Colonic mucosa (tissue), 4 donors: ENCODE data around the gene ENPP4. TPM values are rescaled to one million over a fixed set of nuclear protein-coding genes. Genes with fewer than 3 reads are reported as not detected.
A peak's percentile ranks its signal among the peaks of the same experiment; 100 is the strongest.

Experiments
- DNase-seq: peaks from one replicate; pipeline ENCODE4 v3.0.0-alpha.2; 2020
- H3K27ac ChIP-seq: fragments of 200-600 bp; one replicate; pipeline ENCODE4 v1.8.0; 2021
- H3K27me3 ChIP-seq: fragments of 200-600 bp; one replicate; pipeline ENCODE4 v1.8.0; 2021
- H3K36me3 ChIP-seq: fragments of 200-600 bp; one replicate; pipeline ENCODE4 v1.8.0; 2021
- H3K4me1 ChIP-seq: fragments of 200-600 bp; one replicate; pipeline ENCODE4 v1.8.0; 2021; ENCODE audit warnings: mild to moderate bottlenecking
- H3K4me3 ChIP-seq: fragments of 200-600 bp; one replicate; pipeline ENCODE4 v1.8.0; 2021
- H3K9ac ChIP-seq, 2 donors: one replicate each; pipeline ENCODE4 v1.7.0; 2013; ENCODE audit warnings: control low read depth in 2 of 2, low read depth in 2 of 2, low read length in 2 of 2
- H3K9me3 ChIP-seq: fragments of 200-600 bp; one replicate; pipeline ENCODE4 v1.8.0; 2021
- CTCF ChIP-seq: fragments of 200-600 bp; IDR thresholded peaks from one replicate; pipeline ENCODE4 v1.8.0; 2022; ENCODE audit warnings: antibody characterized with exemption, mild to moderate bottlenecking
- intact Hi-C: fragments of 100-400 bp; cut with DNase I; formaldehyde crosslinking; loops from one replicate; pipeline ENCODE4 v1.14.1; 2022
- total RNA-seq, 2 donors: library from RNA; stranded (reverse); fragmentation: NEBNext Ultra II Directional in 1 of 2; extraction: Animal tissue kit (Norgen Biotek cat#: 25700) in 1 of 2; gene quantifications; one replicate each; pipeline ENCODE4 v1.2.1, GENCODE V29; 2021
- donor health status: healthy.
- donor health status: DM: no; HTN: no; CAD: no.
- donor health status: DM: no; HTN: no; CAD: no.

ENPP4 gene
- total RNA-seq, 2 donors from 2014 or later: 14.2 to 28.4 TPM

- Histone ChIP-seq H3K36me3 (no peaks in the 10 kb centered on the region), H3K27me3 (no peaks in the 10 kb centered on the region), H3K9me3 (no peaks in the 10 kb centered on the region), H3K4me3 (peak within 1 kb of the TSS; percentile 77), H3K27ac (no peak within 1 kb of the TSS), H3K9ac (peak within 1 kb of the TSS; percentile 69 to 77), H3K4me1 (no peaks in the 10 kb centered on the region)
- intact Hi-C loops: no loop called here
- DNase-seq: peak; percentile 96
- TF ChIP-seq CTCF: no peak
Measured at GRCh38 chr6:46170357-46171289, 40.8 kb downstream of the ENPP4 start, which contains the start of gene ENPP5. TSS of gene ENPP5 (minus strand) at chr6:46170980. CDS start at chr6:46168262, 2,718 bp downstream.

GRCh38 chr6:46172176-46172575 is 42.4 kb downstream of the ENPP4 start:
- no peaks in the 10 kb centered on the region for H3K4me1 ChIP-seq
- no peaks in the 10 kb centered on the region for H3K9me3 ChIP-seq
- no peaks in the 10 kb centered on the region for H3K36me3 ChIP-seq
- TF ChIP-seq CTCF: no peak
- H3K27ac ChIP-seq: no peak overlapping the region
- intact Hi-C loops: no loop called here
- H3K9ac ChIP-seq: no peak overlapping the region
- H3K4me3 ChIP-seq: no peak overlapping the region
- DNase-seq: no peak
- H3K27me3 ChIP-seq: no peaks in the 10 kb centered on the region

DNA sequence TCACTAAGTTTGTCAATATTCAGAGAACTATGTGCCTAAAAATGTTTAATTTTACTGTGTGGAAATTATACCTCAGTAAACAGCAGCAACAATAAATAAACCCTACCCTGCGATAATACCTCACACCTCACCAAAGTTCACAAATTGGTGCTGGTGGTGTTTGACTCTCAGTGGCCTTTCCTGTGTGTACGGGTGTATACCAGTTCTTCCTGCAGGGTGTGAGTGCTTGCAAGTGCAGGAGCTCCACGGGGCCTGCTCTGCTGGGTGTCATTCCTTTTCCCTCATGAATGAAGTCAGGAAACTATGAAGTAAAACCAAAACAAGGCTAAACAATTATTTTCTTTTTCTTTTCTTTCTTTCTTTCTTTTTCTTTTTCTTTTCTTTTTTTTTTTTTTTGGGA is 45.1 kb downstream of the ENPP4 start:
- TF ChIP-seq CTCF: no peak
- Histone ChIP-seq H3K9ac (no peak overlapping the region), H3K27me3 (no peaks in the 10 kb centered on the region), H3K36me3 (no peaks in the 10 kb centered on the region), H3K4me3 (no peak overlapping the region), H3K4me1 (no peaks in the 10 kb centered on the region), H3K9me3 (no peaks in the 10 kb centered on the region), H3K27ac (no peak overlapping the region)
- DNase-seq: no peak
- intact Hi-C loops: no loop called here

GRCh38 chr6:46175446-46175845 is 45.7 kb downstream of the ENPP4 start:
- Histone ChIP-seq H3K4me3 (no peak overlapping the region), H3K4me1 (no peaks in the 10 kb centered on the region), H3K27ac (no peak overlapping the region), H3K9ac (no peak overlapping the region), H3K27me3 (no peaks in the 10 kb centered on the region), H3K9me3 (no peaks in the 10 kb centered on the region), H3K36me3 (no peaks in the 10 kb centered on the region)
- DNase-seq: no peak
- TF ChIP-seq CTCF: no peak
- intact Hi-C loops: no loop called here

DNA sequence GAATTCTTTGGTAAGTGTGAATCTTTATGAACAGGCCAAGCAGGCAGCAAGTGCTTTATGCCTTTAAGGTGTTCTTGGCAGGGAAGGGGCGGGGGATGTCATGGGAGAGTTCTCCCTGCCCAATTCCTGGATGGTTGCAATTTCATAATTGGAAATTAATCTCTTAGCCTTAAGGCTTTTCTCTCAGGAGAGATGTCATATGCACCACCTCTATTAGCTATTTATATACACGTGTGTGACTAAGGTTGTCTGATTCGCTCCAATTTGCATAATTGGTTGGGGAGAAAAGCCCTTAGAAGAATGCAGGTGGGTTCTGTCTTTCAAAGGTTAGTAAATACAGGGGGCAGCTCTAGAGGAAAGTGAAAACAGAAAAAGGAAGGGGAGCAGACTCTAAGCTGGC is 46.2 kb downstream of the ENPP4 start:
- Histone ChIP-seq H3K27ac (no peak overlapping the region), H3K9ac (no peak overlapping the region), H3K9me3 (no peaks in the 10 kb centered on the region), H3K36me3 (no peaks in the 10 kb centered on the region), H3K4me1 (no peaks in the 10 kb centered on the region), H3K27me3 (no peaks in the 10 kb centered on the region), H3K4me3 (no peak overlapping the region)
- intact Hi-C loops: no loop called here
- DNase-seq: no peak
- TF ChIP-seq CTCF: no peak
